Measurements from ENCODE around the gene MANSC1.

Gene MANSC1

GRCh38 chr12:12349711-12350665 lies at the start of gene MANSC1:
Gene MANSC1 (minus strand): TSS chr12:12350242. CDS start chr12:12343314, 6,928 bp downstream.
- peak; percentile 24 for DNase-seq

- DNase-seq: no peak
Measured at GRCh38 chr12:12399161-12399560, 49.1 kb upstream of the MANSC1 start.

DNA sequence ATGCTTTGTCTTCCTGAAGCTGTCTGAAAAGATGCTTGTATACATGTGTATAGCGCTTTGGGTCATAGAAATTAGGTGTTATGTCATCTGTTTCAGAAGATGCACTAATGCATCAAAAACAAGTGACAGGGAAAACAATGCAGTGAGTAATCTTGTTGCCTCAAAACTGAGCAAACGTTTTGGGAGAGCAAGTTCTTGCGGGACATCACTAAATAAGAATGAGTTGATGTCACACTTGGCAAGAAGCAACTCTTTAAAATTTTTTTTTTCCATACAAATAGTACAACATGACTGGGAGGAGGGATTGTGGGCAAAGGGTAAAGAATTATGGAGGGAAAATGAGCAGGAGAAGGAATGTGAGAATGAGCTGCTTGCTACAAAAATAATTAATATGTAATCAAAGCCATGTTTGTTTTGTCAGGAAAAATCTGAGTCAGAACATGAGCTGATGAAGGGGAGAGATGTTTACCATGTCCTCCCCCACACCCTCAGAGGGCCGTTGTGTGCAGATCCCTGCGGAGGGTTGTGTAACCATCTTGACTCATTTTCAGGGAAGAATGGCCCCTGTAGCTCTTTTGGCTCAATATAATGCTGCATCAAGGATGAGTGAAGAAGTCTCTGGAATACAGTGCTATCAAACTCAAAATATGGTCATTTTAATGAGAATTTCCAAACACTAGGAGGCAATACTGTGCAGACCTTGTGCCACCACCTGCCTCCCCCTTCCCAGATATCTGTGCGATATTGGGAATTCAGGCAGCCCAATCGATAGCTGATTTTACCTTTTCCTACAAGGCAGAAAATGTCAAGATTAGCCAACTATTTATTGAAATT lies 48.2 kb upstream of the MANSC1 start:
- peak; percentile 95 for DNase-seq

DNA sequence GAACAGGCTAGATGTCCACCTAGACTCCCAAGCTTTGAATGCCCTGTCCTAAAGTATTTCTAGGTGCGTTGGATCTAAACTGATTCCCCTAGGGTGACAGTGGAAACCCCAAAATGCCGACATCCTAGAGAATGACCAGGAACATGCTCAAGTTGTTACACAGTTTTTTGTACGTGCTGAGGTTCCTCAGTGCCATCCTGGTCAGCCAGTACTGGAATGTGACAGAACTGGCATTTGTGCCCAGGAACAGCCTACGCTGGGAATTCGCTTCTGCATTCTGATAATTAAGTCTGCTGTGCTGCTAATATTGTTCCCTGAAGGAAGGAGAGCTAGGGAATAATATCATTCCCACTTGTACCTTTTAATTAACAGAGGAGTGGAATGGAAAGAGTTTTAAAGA lies 47.1 kb upstream of the MANSC1 start:
- no peak for DNase-seq

- no peak for DNase-seq
Measured at GRCh38 chr12:12396694-12397093, 46.7 kb upstream of the MANSC1 start.

- no peak for DNase-seq
Measured at GRCh38 chr12:12393171-12393570, 43.1 kb upstream of the MANSC1 start.

- no peak for DNase-seq
Measured at GRCh38 chr12:12392413-12392812, 42.4 kb upstream of the MANSC1 start.

- DNase-seq: peak; percentile 70
Measured at GRCh38 chr12:12387501-12387900, 37.5 kb upstream of the MANSC1 start.

GRCh38 chr12:12384571-12385340 lies 34.7 kb upstream of the MANSC1 start:
- DNase-seq: no peak

DNA sequence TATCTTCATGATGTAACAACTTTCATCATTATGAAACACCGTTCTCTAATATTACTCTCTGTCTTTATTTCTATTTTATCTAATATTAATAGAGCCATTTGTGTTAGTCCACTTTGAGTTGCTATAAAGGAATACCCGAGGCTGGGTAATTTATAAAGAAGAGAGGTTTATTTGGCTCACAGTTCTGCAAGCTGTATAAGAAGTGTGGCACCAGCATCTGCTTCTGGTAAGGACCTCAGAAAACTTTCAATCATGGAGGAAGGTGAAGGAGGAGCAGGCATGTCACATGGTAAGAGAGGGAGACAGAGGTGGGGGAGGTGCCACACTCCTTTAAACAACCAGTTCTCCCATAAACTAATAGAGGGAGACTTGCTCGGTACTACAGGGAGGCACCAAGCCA lies 31.9 kb upstream of the MANSC1 start:
- DNase-seq: no peak

DNA sequence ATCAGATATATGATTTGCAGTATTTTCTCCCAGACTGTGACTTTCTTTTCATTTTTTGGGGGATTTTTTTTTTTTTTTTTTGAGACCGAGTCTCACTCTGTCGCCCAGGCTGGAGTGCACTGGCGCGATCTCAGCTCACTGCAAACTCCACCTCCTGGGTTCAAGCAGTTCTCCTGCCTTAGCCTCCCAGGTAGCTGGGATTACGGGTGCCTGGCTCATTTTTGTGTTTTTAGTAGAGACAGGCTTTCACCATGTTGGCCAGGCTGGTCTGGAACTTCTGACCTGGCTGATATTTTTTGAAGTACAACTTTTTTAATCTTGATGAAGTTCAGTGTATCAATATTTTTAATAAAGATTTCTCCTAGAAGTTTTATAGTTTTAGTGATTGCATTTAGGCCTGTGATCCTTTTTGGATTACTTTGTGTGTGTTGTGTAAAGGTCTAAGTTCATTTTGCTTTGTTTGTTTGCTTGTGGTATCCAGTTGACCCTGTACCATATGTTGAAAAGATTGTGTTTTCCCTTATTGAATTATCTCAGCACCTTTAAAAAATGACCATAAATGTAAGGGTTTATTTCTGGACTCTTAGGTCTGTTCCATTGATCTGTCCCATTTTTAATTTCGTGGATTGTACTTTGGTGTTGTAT lies 31.0 kb upstream of the MANSC1 start:
- no peak for DNase-seq

GRCh38 chr12:12379831-12380730 lies 30.0 kb upstream of the MANSC1 start:
- DNase-seq: no peak

DNA sequence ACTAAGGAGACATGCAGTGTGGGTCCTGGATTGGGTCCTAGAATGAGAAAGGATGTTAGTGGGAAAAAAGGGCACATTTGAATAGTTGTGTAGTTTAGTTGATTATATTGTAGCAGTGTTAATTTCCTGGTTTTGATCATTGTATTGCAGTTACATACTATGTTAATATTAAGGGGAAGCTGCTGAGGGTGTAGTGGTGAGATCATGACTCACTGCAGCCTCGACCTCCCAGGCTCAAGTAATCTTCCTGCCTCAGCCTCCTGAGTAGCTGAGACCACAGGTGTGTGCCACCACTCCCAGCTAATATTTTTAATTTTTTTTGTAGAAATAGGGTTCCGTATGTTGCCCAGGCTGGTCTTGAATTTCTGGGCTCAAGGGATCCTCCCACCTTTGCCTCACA lies 28.6 kb upstream of the MANSC1 start:
- DNase-seq: no peak

GRCh38 chr12:12376646-12377448 lies 26.8 kb upstream of the MANSC1 start:
- peak; percentile 71 for DNase-seq

- no peak for DNase-seq
Measured at GRCh38 chr12:12372946-12373722, 23.1 kb upstream of the MANSC1 start.

- no peak for DNase-seq
Measured at GRCh38 chr12:12367482-12367998, 17.5 kb upstream of the MANSC1 start.

GRCh38 chr12:12366701-12367481 lies 16.8 kb upstream of the MANSC1 start:
- no peak for DNase-seq

- DNase-seq: no peak
Measured at GRCh38 chr12:12365931-12366431, 15.9 kb upstream of the MANSC1 start.
